SK-N-SH treated with all-trans-retinoic acid at 6 μM for 48 hours (cell line): ENCODE results near the gene AAK1.

ENCODE experiments used
- ARNTL ChIP-seq: fragments of 450-650 bp; formaldehyde crosslinking; IDR thresholded peaks from 2 replicates; pipeline ENCODE4 v1.5.0; 2020; ENCODE audit warnings: low read depth, mild to moderate bottlenecking, moderate library complexity, borderline replicate concordance
- CREB5 ChIP-seq: fragments of 250-450 bp; sonication (Bioruptor Pico); IDR thresholded peaks from 2 replicates; pipeline ENCODE4 v1.5.1; 2020; ENCODE audit warnings: low read depth, mild to moderate bottlenecking, moderate library complexity
- ESRRG ChIP-seq: fragments of 250-450 bp; sonication (Bioruptor Pico); IDR thresholded peaks from 2 replicates; pipeline ENCODE4 v1.6.1; 2021; ENCODE audit warnings: mild to moderate bottlenecking
- GLIS3 ChIP-seq: fragments of 250-450 bp; sonication (Bioruptor Pico); IDR thresholded peaks from 2 replicates; pipeline ENCODE4 v1.5.0; 2020; ENCODE audit warnings: mild to moderate bottlenecking, moderate library complexity
- PATZ1 ChIP-seq: fragments of 250-450 bp; sonication (Bioruptor Pico); IDR thresholded peaks from 2 replicates; pipeline ENCODE4 v1.8.0; 2020; ENCODE audit warnings: mild to moderate bottlenecking, moderate library complexity, borderline replicate concordance
- RARB ChIP-seq: fragments of 250-450 bp; sonication (Bioruptor Pico); IDR thresholded peaks from 2 replicates; pipeline ENCODE4 v1.8.0; 2021; ENCODE audit warnings: mild to moderate bottlenecking, moderate library complexity
- TCF4 ChIP-seq: fragments of 250-450 bp; sonication (Bioruptor Pico); IDR thresholded peaks from 2 replicates; pipeline ENCODE4 v1.8.0; 2021; ENCODE audit warnings: mild to moderate bottlenecking, moderate library complexity, borderline replicate concordance
- ZC3H10 ChIP-seq: fragments of 250-450 bp; sonication (Bioruptor Pico); IDR thresholded peaks from 2 replicates; pipeline ENCODE4 v1.5.1; 2021; ENCODE audit warnings: mild to moderate bottlenecking, moderate library complexity
- ZFP3 ChIP-seq: fragments of 250-450 bp; sonication (Bioruptor Pico); IDR thresholded peaks from 2 replicates; pipeline ENCODE4 v1.5.0; 2020; ENCODE audit warnings: mild to moderate bottlenecking, moderate library complexity
- ZFP30 ChIP-seq: fragments of 450-650 bp; formaldehyde crosslinking; IDR thresholded peaks from 2 replicates; pipeline ENCODE4 v1.5.0; 2022; ENCODE audit warnings: mild to moderate bottlenecking, moderate library complexity
- ZNF70 ChIP-seq: fragments of 450-650 bp; formaldehyde crosslinking; IDR thresholded peaks from 2 replicates; pipeline ENCODE4 v1.5.0; 2020; ENCODE audit warnings: mild to moderate bottlenecking, moderate library complexity
- TF ChIP-seq, protein P1 (sequence below): fragments of 250-450 bp; sonication (Bioruptor Pico); IDR thresholded peaks from 2 replicates; pipeline ENCODE4 v1.8.0; 2021; ENCODE audit warnings: low read depth, mild to moderate bottlenecking, moderate library complexity, borderline replicate concordance

GRCh38 chr2:69689969-69690368 lies 46.4 kb upstream of the AAK1 start:
- TF ChIP-seq RARB (CRISPR knock-in tag), result no peak
- TF ChIP-seq ARNTL, result no peak
- TF ChIP-seq TCF4 (CRISPR knock-in tag), result no peak
- no peak for TF ChIP-seq CREB5
- TF ChIP-seq ZC3H10, result no peak
- TF ChIP-seq PATZ1, result no peak
- TF ChIP-seq ZNF70 (CRISPR knock-in tag), result no peak
- no peak for TF ChIP-seq ZFP3 (CRISPR knock-in tag)
- TF ChIP-seq ZFP30 (CRISPR knock-in tag), result no peak
- TF ChIP-seq GLIS3 (CRISPR knock-in tag), result no peak
- TF ChIP-seq ESRRG, result no peak
- TF ChIP-seq, protein P1, sequence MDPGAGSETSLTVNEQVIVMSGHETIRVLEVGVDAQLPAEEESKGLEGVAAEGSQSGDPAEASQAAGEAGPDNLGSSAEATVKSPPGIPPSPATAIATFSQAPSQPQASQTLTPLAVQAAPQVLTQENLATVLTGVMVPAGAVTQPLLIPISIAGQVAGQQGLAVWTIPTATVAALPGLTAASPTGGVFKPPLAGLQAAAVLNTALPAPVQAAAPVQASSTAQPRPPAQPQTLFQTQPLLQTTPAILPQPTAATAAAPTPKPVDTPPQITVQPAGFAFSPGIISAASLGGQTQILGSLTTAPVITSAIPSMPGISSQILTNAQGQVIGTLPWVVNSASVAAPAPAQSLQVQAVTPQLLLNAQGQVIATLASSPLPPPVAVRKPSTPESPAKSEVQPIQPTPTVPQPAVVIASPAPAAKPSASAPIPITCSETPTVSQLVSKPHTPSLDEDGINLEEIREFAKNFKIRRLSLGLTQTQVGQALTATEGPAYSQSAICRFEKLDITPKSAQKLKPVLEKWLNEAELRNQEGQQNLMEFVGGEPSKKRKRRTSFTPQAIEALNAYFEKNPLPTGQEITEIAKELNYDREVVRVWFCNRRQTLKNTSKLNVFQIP, result no peak
